ENCODE measurements around the gene RAB35. TPM values are rescaled to one million over a fixed set of nuclear protein-coding genes. Genes with fewer than 3 reads are reported as not detected.

Gene RAB35
- total RNA-seq, 2 donors from 2014 or later = 13.4 to 17.6 TPM

DNA sequence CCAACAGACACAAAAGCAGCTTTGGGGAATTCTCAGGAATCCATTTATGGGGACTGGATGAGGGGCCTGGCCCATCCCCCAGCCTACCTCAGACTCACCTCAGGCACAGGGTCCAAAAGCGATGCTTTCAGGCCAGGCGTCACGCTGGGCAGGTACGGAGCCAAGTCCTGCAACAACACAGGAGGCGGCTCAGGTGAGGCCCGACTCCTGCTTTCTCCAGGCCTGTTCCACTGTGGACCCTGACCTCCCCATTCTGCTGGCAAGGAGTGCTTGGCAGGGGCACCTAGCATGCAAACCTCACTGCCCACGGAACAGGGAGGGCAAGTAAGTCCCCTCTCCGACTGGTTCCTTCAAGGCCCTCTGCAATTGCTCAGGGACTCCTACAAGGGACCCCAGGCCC lies 28.6 kb upstream of the RAB35 start:
- Histone ChIP-seq H3K4me3 (no peak overlapping the region), H3K27ac (no peak overlapping the region), H3K27me3 (no peaks in the 10 kb centered on the region), H3K9me3 (no peaks in the 10 kb centered on the region), H3K4me1 (no peaks in the 10 kb centered on the region), H3K36me3 (peaks cover 99% of the 10 kb centered on the region)
- no peak for DNase-seq (ENCODE audit: low spot score)
- TF ChIP-seq, protein P1, sequence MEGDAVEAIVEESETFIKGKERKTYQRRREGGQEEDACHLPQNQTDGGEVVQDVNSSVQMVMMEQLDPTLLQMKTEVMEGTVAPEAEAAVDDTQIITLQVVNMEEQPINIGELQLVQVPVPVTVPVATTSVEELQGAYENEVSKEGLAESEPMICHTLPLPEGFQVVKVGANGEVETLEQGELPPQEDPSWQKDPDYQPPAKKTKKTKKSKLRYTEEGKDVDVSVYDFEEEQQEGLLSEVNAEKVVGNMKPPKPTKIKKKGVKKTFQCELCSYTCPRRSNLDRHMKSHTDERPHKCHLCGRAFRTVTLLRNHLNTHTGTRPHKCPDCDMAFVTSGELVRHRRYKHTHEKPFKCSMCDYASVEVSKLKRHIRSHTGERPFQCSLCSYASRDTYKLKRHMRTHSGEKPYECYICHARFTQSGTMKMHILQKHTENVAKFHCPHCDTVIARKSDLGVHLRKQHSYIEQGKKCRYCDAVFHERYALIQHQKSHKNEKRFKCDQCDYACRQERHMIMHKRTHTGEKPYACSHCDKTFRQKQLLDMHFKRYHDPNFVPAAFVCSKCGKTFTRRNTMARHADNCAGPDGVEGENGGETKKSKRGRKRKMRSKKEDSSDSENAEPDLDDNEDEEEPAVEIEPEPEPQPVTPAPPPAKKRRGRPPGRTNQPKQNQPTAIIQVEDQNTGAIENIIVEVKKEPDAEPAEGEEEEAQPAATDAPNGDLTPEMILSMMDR (IDR thresholded peaks at IDR 0.05) = no peak

DNA sequence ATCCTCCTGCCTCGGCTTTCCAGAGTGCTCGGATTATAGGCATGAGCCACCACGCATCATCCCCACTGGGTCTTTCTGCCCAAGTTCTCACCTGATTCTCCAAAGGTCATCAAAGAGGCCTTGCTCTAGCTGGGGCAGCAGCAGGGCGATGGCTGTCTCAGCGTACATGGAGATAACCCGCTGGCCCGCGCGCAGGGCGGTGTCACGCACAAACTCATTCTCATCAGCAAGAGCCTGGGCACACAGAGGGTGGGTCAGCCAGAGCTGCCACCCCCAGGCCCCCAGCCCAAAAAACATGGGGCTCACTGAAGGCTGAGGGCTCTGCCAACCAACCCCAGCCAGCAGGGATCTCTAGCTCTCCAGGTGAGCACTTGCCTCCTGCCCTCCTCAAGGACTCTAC lies 27.7 kb upstream of the RAB35 start:
- Histone ChIP-seq H3K27ac (no peak overlapping the region), H3K36me3 (peaks cover 99% of the 10 kb centered on the region), H3K27me3 (no peaks in the 10 kb centered on the region), H3K4me1 (no peaks in the 10 kb centered on the region), H3K4me3 (no peak overlapping the region), H3K9me3 (no peaks in the 10 kb centered on the region)
- no peak for DNase-seq (ENCODE audit: low spot score)
- TF ChIP-seq, protein P1 (IDR thresholded peaks at IDR 0.05) = no peak

DNA sequence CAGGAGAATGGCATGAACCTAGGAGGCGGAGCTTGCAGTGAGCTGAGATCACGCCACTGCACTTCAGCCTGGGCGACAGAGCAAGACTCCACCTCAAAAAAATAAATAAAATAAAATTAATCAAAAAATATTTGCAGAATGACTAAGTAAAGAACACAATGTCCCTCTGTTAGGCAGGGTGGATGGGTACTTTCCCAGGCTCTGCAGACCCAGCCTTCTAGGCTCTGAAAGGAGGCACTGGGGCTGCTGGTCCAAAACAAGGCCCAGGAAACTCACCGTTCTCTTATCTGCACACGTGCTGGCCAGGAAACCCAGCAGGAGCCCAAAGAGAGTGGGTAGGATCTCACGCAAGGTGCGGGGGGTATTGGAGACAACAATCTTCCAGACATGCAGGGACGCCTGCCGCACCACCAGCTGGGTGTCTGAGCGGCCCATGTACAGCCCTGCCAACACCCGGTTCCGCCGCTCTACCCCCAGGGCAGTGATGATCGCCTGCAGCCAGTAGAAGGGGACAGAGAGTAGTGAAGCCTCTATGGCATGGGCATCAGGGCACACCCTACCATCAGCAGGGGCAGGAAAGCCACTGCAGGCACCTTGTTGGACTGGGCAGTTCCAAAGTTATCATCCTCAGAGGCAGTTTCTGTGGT lies 25.8 kb upstream of the RAB35 start:
- no peak for DNase-seq (ENCODE audit: low spot score)
- TF ChIP-seq, protein P1 (IDR thresholded peaks at IDR 0.05) = no peak
- Histone ChIP-seq H3K36me3 (peaks cover 98% of the 10 kb centered on the region), H3K4me1 (no peaks in the 10 kb centered on the region), H3K4me3 (no peak overlapping the region), H3K9me3 (no peaks in the 10 kb centered on the region), H3K27ac (no peak overlapping the region), H3K27me3 (no peaks in the 10 kb centered on the region)

DNA sequence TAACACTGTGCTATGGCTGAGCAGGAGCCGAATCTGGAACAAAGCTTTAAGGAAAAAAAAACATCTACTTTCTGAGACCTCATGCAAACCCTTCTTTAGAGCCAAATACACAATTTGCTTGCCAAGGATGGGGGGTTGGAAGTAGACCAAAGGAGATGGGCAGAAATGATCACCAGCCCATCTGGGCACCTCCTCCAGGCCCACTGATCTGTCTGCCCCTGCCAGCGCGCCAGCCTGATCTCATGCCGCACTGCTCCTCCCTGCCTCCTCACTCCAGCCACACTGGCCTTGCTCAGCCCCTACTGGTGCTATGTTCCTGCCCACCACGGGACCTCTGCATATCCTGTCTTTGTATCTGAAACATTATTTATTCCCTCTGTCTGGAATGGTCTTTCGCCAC lies 24.8 kb upstream of the RAB35 start:
- H3K4me3 ChIP-seq = no peak overlapping the region
- H3K36me3 ChIP-seq = peaks cover 98% of the 10 kb centered on the region
- TF ChIP-seq, protein P1 (IDR thresholded peaks at IDR 0.05) = no peak
- H3K27ac ChIP-seq = no peak overlapping the region
- no peaks in the 10 kb centered on the region for H3K4me1 ChIP-seq
- H3K9me3 ChIP-seq = no peaks in the 10 kb centered on the region
- H3K27me3 ChIP-seq = no peaks in the 10 kb centered on the region
- no peak for DNase-seq (ENCODE audit: low spot score)

DNA sequence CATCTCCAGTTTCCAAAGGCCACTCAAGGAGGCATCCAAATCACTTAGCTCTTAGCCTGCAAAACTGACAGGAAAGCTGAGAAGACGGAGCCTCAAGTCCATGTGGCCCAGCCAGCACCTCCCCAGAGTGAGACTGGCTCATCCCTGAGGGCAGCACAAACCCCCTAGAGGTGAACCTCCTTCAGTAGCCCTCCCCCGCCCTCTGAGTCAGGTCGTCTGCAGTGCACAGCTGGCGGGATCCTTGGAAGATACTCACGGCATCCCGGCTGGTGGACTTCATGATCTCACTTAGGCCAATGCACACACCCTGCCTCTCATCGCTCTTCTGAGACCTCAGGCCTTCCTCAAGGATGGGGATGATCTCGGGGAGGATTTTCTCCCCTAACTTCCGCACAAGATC lies 24.1 kb upstream of the RAB35 start:
- DNase-seq (ENCODE audit: low spot score) = no peak
- Histone ChIP-seq H3K4me1 (no peaks in the 10 kb centered on the region), H3K27ac (no peak overlapping the region), H3K9me3 (no peaks in the 10 kb centered on the region), H3K27me3 (no peaks in the 10 kb centered on the region), H3K36me3 (peaks cover 99% of the 10 kb centered on the region), H3K4me3 (no peak overlapping the region)
- TF ChIP-seq, protein P1 (IDR thresholded peaks at IDR 0.05) = no peak

DNA sequence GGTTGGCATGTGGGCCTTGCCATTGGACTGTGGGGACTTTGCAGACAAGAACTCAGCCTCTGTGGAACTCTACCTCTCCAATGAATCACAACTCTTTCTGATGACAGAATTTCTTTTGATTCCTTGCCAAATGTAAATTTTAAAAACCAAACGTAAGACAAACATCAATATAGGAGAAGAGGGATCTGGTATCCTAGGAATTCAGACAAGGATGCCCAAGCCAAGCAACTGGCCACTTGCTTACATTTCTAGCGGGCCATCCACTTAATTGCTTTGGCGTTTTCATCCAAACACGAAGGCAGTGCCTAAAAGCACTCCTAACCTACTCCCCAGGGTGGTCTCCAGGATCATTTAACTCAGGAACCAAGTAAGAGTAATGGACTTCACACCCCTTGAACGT lies 23.4 kb upstream of the RAB35 start:
- TF ChIP-seq, protein P1 (IDR thresholded peaks at IDR 0.05) = no peak
- Histone ChIP-seq H3K27ac (no peak overlapping the region), H3K9me3 (no peaks in the 10 kb centered on the region), H3K4me3 (no peak overlapping the region), H3K4me1 (no peaks in the 10 kb centered on the region), H3K27me3 (no peaks in the 10 kb centered on the region), H3K36me3 (peaks cover 99% of the 10 kb centered on the region)
- DNase-seq (ENCODE audit: low spot score) = no peak

All from right atrium auricular region (tissue), 2 donors.